NCI-H1694 (cell line): ENCODE data around the gene SNX9.
"Not testable (repeated sequence)": the region's sequence is repeated elsewhere in the genome, so short reads cannot be mapped to it uniquely, and the experiment has no call there.

Experiments used
- DNase-seq: peaks from one replicate; lab custom pipeline; 2025; lab: John Stamatoyannopoulos, UW

The SNX9 gene

GRCh38 chr6:157885876-157886275 lies 62.8 kb downstream of the SNX9 start:
- no peak for DNase-seq

GRCh38 chr6:157887892-157888291 lies 64.8 kb downstream of the SNX9 start:
- DNase-seq: no peak

- no peak for DNase-seq
Measured at GRCh38 chr6:157891544-157892362, 68.7 kb downstream of the SNX9 start.

GRCh38 chr6:157892363-157892877 lies 69.4 kb downstream of the SNX9 start:
- DNase-seq: no peak

- DNase-seq: no peak
Measured at GRCh38 chr6:157893238-157893637, 70.2 kb downstream of the SNX9 start.

- no peak for DNase-seq
Measured at GRCh38 chr6:157895585-157895984, 72.5 kb downstream of the SNX9 start.

GRCh38 chr6:157896932-157897331 lies 73.9 kb downstream of the SNX9 start:
- no peak for DNase-seq

- no peak for DNase-seq
Measured at GRCh38 chr6:157898169-157898568, 75.1 kb downstream of the SNX9 start.

- DNase-seq: no peak
Measured at GRCh38 chr6:157898640-157899039, 75.6 kb downstream of the SNX9 start.

- DNase-seq: not testable (repeated sequence)
Measured at GRCh38 chr6:157900262-157900661, 77.2 kb downstream of the SNX9 start.

GRCh38 chr6:157900751-157901150 lies 77.7 kb downstream of the SNX9 start:
- not testable (repeated sequence) for DNase-seq

- no peak for DNase-seq
Measured at GRCh38 chr6:157904999-157905398, 82.0 kb downstream of the SNX9 start.

GRCh38 chr6:157905590-157906342 lies 82.7 kb downstream of the SNX9 start:
- no peak for DNase-seq

- no peak for DNase-seq
Measured at GRCh38 chr6:157906537-157907061, 83.6 kb downstream of the SNX9 start.

GRCh38 chr6:157907651-157908050 lies 84.6 kb downstream of the SNX9 start:
- DNase-seq: no peak

GRCh38 chr6:157908369-157909281 lies 85.6 kb downstream of the SNX9 start:
- DNase-seq: no peak

GRCh38 chr6:157909282-157909664 lies 86.2 kb downstream of the SNX9 start:
- DNase-seq: no peak

GRCh38 chr6:157911278-157911677 lies 88.2 kb downstream of the SNX9 start:
- DNase-seq: no peak

- no peak for DNase-seq
Measured at GRCh38 chr6:157911786-157912185, 88.7 kb downstream of the SNX9 start.

GRCh38 chr6:157912326-157912725 lies 89.3 kb downstream of the SNX9 start:
- DNase-seq: no peak

- DNase-seq: no peak
Measured at GRCh38 chr6:157921685-157922367, 98.8 kb downstream of the SNX9 start.
